Activated T-cell treated with anti-CD3 and anti-CD28 coated beads, Interleukin-2, amount 50 U/mL, for 4 hours (primary cell): ENCODE measurements around the gene AMFR. TPM values are rescaled to one million over a fixed set of nuclear protein-coding genes. Genes with fewer than 3 reads are reported as not detected.

Experiments used
- ATAC-seq, 2 donors: fragments of 200-7000 bp; cut with Tn5 transposase; one replicate each; pipeline ENCODE4 v1.10.0; 2021
- DNase-seq: peaks from one replicate; pipeline ENCODE4 v3.0.0-alpha.2; 2020
- H3K27me3 Mint-ChIP-seq: one replicate; pipeline ENCODE4 v1.8.0; 2021; ENCODE audit warnings: low read depth, mixed read lengths
- H3K36me3 Mint-ChIP-seq: one replicate; pipeline ENCODE4 v1.8.0; 2022; ENCODE audit warnings: mixed read lengths; ENCODE audit not compliant: insufficient read depth
- H3K4me1 Mint-ChIP-seq: one replicate; pipeline ENCODE4 v1.8.0; 2021; ENCODE audit warnings: low read depth, mixed read lengths
- H3K4me3 Mint-ChIP-seq: one replicate; pipeline ENCODE4 v1.8.0; 2021; ENCODE audit warnings: mild to moderate bottlenecking, moderate library complexity, mixed read lengths
- H3K9me3 Mint-ChIP-seq: one replicate; pipeline ENCODE4 v1.8.0; 2021; ENCODE audit warnings: mixed read lengths
- total RNA-seq, 3 donors: library from RNA; stranded (reverse); gene quantifications; one replicate each; pipeline ENCODE4 v1.2.1, GENCODE V29; 2021

The AMFR gene
- total RNA-seq, 3 donors from 2014 or later, result 36.3 to 44.6 (median 41.1) TPM

DNA sequence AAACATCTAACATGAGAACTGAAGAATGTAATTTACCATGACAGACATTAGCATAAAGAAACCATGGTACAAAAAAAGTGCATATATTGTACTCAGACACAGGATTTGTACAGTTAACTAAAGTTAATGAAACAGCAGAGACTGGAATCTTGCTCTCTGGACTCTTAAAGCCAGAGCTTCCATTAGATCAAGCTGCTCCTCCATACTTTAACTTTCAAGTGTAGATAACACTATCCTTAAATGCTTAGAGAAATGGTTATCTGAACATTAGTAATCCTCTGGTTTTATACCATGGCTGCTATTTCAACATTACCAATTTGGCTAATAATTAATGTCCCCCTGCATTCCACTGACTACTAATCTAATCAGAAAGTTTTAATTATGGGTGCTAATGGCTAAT, 22.7 kb upstream of the AMFR start:
- Mint-ChIP-seq H3K4me3 (peak overlapping the region; percentile 19), H3K9me3 (no peaks in the 10 kb centered on the region), H3K36me3 (peaks cover 18% of the 10 kb centered on the region), H3K4me1 (peaks cover 42% of the 10 kb centered on the region), H3K27me3 (no peaks in the 10 kb centered on the region)
- DNase-seq (no peak), ATAC-seq (no peak)

DNA sequence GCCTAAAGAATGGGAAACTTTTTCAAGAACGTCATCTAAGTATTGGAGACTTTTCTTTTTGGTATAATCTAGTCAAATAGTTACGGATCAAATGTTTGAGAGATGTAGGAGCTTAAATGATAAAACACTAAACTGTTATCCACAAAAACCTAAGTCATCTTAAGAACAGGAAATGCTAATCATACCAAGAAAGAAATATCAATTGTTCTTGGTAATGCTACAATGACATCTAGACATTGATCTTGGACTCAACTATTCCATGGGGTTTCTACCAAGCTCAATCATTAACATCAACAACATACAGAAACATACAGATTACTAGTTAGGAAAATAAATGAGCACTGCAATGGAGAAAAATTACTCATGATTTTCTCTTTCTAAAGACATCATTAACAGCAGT, 21.9 kb upstream of the AMFR start:
- Mint-ChIP-seq H3K4me1 (peaks cover 36% of the 10 kb centered on the region), H3K4me3 (no peak overlapping the region), H3K9me3 (no peaks in the 10 kb centered on the region), H3K36me3 (peaks cover 24% of the 10 kb centered on the region), H3K27me3 (no peaks in the 10 kb centered on the region)
- ATAC-seq (no peak), DNase-seq (no peak)

DNA sequence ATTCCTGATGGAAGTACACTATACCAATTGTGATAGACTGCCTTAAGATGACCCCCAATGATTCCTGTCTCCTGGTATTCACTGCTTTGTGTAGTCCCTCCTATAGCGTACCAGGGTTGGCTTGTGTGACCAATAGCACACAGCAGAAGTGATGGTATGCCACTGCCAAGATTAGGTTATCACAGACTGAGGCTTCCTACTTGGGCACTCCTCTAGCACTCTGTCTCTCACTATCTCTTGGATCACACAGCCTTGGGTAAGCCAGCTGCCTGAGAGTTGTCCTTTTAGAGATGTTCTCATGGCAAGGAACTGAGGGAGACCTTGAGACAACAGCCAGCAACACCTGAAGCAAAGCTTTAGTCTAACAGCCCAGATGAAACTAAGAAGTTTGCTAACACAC, 12.7 kb upstream of the AMFR start:
- Mint-ChIP-seq H3K4me3 (no peak overlapping the region), H3K9me3 (no peaks in the 10 kb centered on the region), H3K27me3 (no peaks in the 10 kb centered on the region), H3K4me1 (peaks cover 2% of the 10 kb centered on the region), H3K36me3 (peaks cover 39% of the 10 kb centered on the region)
- ATAC-seq (no peak), DNase-seq (no peak)

DNA sequence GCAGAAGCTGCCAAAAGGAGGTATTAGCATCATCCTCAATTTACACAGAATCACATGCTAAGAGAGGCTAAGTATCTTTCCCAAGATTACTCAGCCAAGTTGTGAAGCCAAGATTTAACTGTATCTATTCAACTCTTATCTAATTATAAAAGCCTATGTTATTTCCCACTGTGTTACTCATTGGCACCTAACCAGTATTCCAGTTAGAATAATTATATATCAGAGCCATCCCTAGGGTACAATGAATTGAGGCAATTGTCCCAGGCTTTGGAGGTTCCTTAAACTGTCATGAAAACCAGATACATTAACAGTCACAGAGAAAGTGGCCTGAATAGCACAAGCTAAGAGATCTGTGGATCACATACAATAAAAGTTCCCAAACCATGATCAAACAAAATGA, 10.9 kb upstream of the AMFR start:
- Mint-ChIP-seq H3K4me3 (no peak overlapping the region), H3K9me3 (no peaks in the 10 kb centered on the region), H3K4me1 (no peaks in the 10 kb centered on the region), H3K36me3 (peaks cover 28% of the 10 kb centered on the region), H3K27me3 (no peaks in the 10 kb centered on the region)
- ATAC-seq (no peak), DNase-seq (no peak)

DNA sequence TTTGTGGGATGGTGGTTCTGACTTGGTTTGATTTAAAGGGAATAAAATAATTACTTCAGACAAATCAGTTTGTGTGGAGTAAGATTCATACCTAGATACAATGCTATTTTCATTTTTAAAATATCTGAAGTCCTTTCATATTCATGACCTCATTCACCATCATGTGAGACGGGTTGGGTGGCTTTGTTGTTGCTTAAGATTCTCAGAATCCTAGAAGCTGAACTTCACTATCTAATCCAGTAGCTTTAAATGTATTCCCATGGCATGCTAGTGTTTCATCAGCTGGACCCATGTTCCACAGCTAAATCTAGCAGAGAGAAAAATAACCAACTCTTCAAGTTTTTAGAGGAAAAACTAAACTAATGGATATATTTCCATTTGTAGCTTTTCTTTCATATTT, 2.7 kb upstream of the AMFR start:
- Mint-ChIP-seq H3K9me3 (no peaks in the 10 kb centered on the region), H3K4me3 (no peak overlapping the region), H3K4me1 (peaks cover 18% of the 10 kb centered on the region), H3K27me3 (no peaks in the 10 kb centered on the region), H3K36me3 (peaks cover 11% of the 10 kb centered on the region)
- ATAC-seq (no peak), DNase-seq (no peak)

DNA sequence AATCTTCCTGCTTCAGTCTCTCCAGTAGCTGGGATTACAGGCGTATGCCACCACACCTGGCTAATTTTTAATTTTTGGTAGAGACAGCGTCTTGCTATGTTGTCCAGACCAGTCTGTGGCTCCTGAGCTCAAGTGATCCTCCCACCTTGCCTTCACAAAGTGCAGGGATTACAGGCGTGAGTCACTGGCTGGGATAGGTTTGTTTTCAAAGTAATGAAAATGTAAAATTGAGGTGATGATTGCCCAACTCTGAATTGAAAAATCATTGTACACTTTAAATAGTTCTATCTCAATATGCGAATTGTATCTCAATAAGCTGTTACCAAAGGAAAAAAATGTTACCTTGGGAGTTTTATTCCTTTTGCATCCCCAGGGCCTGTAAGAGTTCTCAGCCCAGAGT, 1.2 kb upstream of the AMFR start:
- Mint-ChIP-seq H3K4me1 (peaks cover 33% of the 10 kb centered on the region), H3K9me3 (no peaks in the 10 kb centered on the region), H3K27me3 (no peaks in the 10 kb centered on the region), H3K36me3 (peaks cover 8% of the 10 kb centered on the region), H3K4me3 (peak overlapping the region; percentile 76)
- DNase-seq (no peak), ATAC-seq (no peak)

DNA sequence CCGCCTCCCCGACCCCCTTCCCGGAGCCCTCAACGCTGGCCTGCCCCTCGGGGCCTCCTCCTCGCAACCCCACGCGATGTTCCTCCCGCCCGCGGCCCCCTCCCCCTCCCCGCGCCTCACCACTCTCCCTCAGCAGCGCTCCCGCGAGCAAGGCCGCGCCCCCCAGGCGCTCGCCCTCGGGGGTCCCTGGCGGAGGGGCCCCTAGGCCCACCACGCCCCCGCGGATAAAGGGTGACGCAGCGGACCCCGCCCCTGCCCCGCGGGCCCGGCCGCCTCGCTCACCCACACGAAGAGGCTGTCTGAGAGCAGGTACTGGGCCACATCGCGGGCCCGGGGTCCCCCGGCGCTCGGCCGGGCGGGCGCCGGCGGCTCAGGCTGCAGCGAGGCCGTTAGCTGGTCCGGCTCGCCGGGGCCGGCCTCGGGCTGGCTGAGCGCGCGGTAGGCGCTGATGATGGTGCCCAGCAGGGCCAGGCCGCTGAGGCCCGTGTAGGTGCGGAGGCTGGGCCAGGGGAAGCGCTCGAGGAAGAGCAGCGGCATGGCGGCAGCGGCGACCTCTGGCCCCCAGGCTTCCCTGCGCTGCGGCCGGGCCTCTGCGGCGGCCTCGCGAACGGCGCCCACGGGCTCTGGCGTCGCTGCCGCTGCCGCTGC, 430 bp downstream of the AMFR start:
- DNase-seq, result peak; percentile 37
- H3K4me3 Mint-ChIP-seq, result peak overlapping the region; percentile 97
- H3K36me3 Mint-ChIP-seq, result peaks cover 1% of the 10 kb centered on the region
- H3K27me3 Mint-ChIP-seq, result no peaks in the 10 kb centered on the region
- ATAC-seq, result peak; percentile 59 to 60
- no peaks in the 10 kb centered on the region for H3K9me3 Mint-ChIP-seq
- H3K4me1 Mint-ChIP-seq, result peaks cover 44% of the 10 kb centered on the region

DNA sequence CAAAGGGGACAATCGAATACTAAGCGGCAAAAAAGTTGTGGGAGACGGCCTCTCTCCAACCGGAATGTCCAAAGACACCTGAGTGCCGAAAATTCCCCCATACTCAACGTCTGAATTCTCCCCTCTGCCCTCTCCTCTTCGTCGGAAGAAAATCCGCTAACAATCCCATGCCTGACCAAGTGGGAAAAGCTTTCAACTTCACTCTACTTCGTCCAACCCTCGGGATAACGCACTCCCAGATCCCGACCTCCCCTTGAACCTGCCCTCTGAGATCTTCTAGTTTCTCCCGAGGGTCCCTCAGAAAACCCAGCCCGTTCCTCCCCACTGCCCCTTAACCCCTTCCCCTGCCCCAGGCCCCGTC, 961 bp downstream of the AMFR start:
- Mint-ChIP-seq H3K9me3 (no peaks in the 10 kb centered on the region), H3K4me3 (peak overlapping the region; percentile 97), H3K4me1 (peaks cover 44% of the 10 kb centered on the region), H3K36me3 (peaks cover 1% of the 10 kb centered on the region), H3K27me3 (no peaks in the 10 kb centered on the region)
- ATAC-seq, result no peak
- no peak for DNase-seq

DNA sequence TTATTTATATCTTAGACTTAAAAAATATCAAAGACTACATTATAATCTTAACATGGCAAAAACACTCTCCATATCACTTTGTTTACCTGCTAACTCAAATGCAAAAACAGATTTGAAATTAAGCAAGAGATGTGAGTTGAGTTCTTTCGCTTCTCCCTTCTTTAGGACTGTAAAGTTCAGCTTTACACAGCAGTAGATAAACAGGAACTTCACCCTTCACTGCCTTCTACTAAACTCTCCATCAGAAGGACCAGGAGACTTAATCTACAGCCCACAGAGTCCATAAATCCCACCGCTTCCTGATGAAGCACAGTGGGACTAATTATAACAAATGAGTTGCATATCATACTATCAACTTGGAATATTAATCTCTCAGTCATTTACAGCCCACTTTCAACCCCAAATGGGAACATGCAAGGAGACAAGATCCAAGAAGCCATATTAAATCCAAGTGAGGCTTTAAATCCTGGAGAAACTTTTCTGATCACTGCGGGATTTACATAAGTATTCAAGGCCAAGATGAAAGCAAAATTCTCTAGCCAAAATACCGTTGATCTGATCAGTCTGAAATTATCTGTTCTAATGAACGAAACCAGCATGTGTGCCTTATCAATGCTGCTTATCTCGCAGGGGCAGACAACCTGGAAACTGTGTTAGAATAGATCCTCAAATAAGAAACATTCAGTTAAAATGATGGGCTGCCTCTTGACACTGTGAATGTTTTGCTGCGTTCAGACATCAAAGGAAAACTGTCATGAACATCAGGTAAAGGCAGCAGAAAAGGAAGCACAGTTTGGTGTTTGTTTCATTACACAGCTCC, 1.6 kb downstream of the AMFR start:
- Mint-ChIP-seq H3K4me1 (peaks cover 44% of the 10 kb centered on the region), H3K4me3 (peak overlapping the region; percentile 97), H3K9me3 (no peaks in the 10 kb centered on the region), H3K27me3 (no peaks in the 10 kb centered on the region), H3K36me3 (no peaks in the 10 kb centered on the region)
- ATAC-seq (no peak), DNase-seq (no peak)

DNA sequence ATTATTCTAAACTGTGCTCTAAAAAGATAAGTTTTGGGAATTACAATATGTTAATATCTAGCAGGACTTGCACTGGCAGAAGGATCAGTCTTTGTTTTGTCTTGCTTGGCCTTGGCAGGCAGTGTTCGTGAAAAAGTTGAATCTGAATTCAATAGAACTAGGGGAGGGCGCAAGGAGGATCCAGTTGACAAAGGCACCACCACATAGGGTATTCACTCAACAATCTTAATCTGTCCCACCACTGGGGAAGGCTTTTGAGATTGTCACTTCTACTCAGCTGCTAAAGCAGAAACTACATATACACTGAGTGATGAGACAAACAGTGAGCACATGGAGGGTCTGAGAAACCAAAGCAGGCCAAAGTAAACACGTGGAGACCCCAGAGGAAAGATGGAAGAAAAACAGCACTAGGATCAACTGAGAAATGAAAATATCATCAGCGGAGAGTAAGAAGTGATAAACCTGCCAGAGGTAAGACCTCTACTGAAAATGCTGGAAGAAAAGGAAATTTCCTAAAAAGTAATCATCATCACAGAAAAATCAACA, 2.4 kb downstream of the AMFR start:
- DNase-seq, result no peak
- H3K27me3 Mint-ChIP-seq, result no peaks in the 10 kb centered on the region
- peak overlapping the region; percentile 97 for H3K4me3 Mint-ChIP-seq
- peaks cover 46% of the 10 kb centered on the region for H3K4me1 Mint-ChIP-seq
- H3K9me3 Mint-ChIP-seq, result no peaks in the 10 kb centered on the region
- no peaks in the 10 kb centered on the region for H3K36me3 Mint-ChIP-seq
- no peak for ATAC-seq

DNA sequence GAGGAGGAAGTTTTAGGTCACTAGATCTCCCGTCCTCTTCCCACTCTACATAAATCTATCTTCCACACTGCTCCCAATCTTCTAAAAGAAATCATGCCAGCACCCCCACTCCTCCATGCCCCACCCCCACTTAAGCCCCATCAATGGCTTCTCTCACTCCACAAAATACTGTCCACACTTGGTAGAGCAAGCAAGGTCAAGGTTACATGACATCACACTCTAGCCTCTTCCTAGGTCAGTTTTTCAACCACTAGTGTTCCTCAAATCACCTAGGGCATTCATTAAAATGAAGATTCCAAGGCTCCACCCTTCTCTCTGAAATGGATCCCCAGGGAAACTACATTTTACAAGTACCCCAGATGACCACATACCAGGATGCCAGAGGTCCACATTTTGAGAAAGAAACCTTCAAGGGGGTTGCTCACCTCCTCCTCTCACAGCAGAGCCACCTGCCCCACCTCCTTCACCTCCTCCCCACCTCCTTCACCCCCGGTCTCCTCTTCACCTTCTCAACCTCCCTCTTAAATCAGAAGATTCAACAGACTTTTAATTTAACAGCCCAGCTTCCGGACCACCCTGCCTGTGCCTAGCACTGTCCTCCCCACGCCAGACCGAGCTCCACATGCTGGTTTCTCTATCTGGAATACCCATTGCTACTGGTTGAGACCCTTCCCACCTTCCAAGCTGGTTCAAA, 3.2 kb downstream of the AMFR start:
- DNase-seq (no peak), ATAC-seq (no peak)
- H3K4me3 Mint-ChIP-seq, result no peak overlapping the region
- H3K36me3 Mint-ChIP-seq, result no peaks in the 10 kb centered on the region
- no peaks in the 10 kb centered on the region for H3K27me3 Mint-ChIP-seq
- H3K4me1 Mint-ChIP-seq, result peaks cover 46% of the 10 kb centered on the region
- no peaks in the 10 kb centered on the region for H3K9me3 Mint-ChIP-seq

DNA sequence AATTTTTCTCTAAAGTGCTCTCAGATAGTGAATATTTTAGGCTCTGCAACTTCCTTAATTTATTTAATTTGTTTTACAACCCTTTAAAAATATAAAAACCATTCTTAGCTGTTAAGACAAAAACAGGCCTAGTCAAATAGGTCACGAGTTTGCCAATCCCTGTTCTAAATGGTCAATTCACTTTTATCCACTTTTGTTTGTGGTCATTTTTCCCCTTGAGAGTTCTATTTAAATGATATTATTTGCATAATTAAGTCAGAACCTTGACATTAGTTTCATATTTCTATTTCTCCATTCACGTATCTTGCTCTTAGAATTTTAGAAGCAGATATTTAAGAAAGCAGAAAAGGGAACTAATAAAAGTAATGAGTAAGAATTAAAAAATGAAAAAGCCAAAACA, 4.0 kb downstream of the AMFR start:
- H3K27me3 Mint-ChIP-seq, result no peaks in the 10 kb centered on the region
- DNase-seq (no peak), ATAC-seq (no peak)
- H3K4me1 Mint-ChIP-seq, result peaks cover 46% of the 10 kb centered on the region
- H3K36me3 Mint-ChIP-seq, result no peaks in the 10 kb centered on the region
- H3K4me3 Mint-ChIP-seq, result no peak overlapping the region
- no peaks in the 10 kb centered on the region for H3K9me3 Mint-ChIP-seq

DNA sequence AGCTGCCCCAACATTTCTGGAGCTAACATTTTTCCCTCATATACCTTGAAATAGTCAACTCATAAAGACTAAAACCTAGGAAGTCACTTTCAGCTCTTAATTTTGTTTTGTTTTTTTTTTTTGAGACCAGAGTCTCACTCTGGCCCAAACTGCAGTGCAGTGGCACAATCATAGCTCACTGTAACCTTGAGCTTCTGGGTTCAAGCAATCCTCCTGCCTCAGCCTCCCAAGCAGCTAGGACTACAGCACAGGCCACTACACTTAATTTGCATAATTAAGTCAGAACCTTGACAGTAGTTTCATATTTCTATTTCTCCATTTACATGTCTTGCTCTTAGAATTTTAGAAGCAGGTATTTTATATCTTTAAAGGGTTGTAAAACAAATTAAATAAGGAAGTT, 4.7 kb downstream of the AMFR start:
- Mint-ChIP-seq H3K27me3 (no peaks in the 10 kb centered on the region), H3K9me3 (no peaks in the 10 kb centered on the region), H3K36me3 (no peaks in the 10 kb centered on the region), H3K4me3 (no peak overlapping the region), H3K4me1 (peaks cover 46% of the 10 kb centered on the region)
- no peak for ATAC-seq
- DNase-seq, result no peak

DNA sequence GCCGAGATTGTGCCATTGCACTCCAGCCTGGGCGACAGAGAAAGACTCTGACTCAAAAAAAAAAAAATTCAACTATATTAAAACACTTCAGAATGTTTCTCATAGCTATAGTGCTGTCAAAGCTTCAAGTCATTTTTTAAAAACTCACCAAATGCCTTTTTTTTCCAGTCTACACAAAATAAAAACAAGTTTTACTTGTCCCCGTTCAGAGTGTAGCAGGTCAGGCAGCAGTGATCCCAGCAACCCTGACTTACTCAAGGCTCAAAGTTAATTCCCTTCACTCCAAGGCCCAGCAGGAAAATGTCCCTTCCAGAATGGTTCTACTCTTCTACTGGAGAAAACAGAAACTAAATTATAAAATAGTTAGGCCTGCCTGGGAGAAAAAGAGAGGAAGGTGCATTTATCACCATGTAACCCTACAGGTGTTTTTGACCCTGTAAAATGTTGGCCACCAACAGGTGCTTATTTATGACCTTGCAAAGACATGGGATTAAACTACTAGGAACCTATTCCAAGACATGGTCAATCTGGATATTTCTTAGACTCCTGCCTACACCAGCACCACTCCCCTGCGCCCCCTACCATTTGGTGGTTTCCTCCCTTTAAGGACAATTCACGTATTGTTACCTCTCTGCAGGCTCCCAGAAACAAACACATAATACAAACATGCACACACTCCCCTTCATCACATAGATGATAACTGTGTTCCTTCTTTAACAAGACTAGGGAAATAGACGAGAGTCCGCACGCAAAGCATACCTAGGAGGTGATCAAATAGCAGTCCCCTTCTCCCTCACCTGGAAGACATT, 5.4 kb downstream of the AMFR start:
- no peaks in the 10 kb centered on the region for H3K27me3 Mint-ChIP-seq
- H3K9me3 Mint-ChIP-seq, result no peaks in the 10 kb centered on the region
- H3K36me3 Mint-ChIP-seq, result no peaks in the 10 kb centered on the region
- peaks cover 51% of the 10 kb centered on the region for H3K4me1 Mint-ChIP-seq
- ATAC-seq, result no peak
- no peak for DNase-seq
- peak overlapping the region; percentile 1 for H3K4me3 Mint-ChIP-seq
